Measurements from ENCODE around the gene ITPR2. TPM values are rescaled to one million over a fixed set of nuclear protein-coding genes. Genes with fewer than 3 reads are reported as not detected.
A peak's percentile ranks its signal among the peaks of the same experiment; 100 is the strongest.

ITPR2 gene
- total and polyA plus RNA-seq, 2 of the 13 experiments (the other 11 are each of a cell fraction or from before 2014, with no cell fraction given): 31.9 to 81.9 TPM

GRCh38 chr12:26659930-26660329 lies 173.1 kb downstream of the ITPR2 start:
- POLR2A ChIA-PET: no interaction called here
- TF ChIP-seq ZNF362 (CRISPR knock-in tag; IDR thresholded peaks at IDR 0.05; ENCODE audit: borderline replicate concordance) (no peak), SP5 (CRISPR knock-in tag; IDR thresholded peaks at IDR 0.05; ENCODE audit: borderline replicate concordance, low read depth) (no peak), ERF (CRISPR knock-in tag; IDR thresholded peaks at IDR 0.05) (no peak), SOX5 (CRISPR knock-in tag; IDR thresholded peaks at IDR 0.05; ENCODE audit: borderline replicate concordance) (no peak), ZFAT (CRISPR knock-in tag; conservative IDR thresholded peaks at IDR 0.05) (no peak), TBP (CRISPR knock-in tag; IDR thresholded peaks at IDR 0.05) (no peak), TFDP2 (CRISPR knock-in tag; IDR thresholded peaks at IDR 0.05) (no peak), GATA4 (IDR thresholded peaks at IDR 0.05; ENCODE audit: borderline replicate concordance, low read depth) (no peak), HCFC1 (IDR thresholded peaks at IDR 0.05; ENCODE audit: low read depth, low read length) (no peak), ZNF431 (CRISPR knock-in tag; IDR thresholded peaks at IDR 0.05; ENCODE audit: borderline replicate concordance, low read depth) (no peak), RBM22 (optimal IDR thresholded peaks at IDR 0.05; ENCODE audit: low read length) (peak; percentile 50), ZMYM3 (CRISPR knock-in tag; IDR thresholded peaks at IDR 0.05) (0 out of 2 replicates have a peak, but pooled peaks have one; percentile 23)
- CTCF ChIA-PET (ENCODE audit: low intra/inter-chr PET ratio, low total read pairs): no interaction called here
- Histone ChIP-seq H3K27ac (ENCODE audit: extremely low read length, insufficient read depth, low read length) (no peak overlapping the region), H4K20me1 (ENCODE audit: insufficient read depth, low read length) (peaks cover 4% of the 10 kb centered on the region; the same call in 1 of the 2 replicates), H2AFZ (ENCODE audit: low read length) (no peak overlapping the region), H3K4me3 (replicated peaks in 1 of 3; ENCODE audit: insufficient read depth in 1 of 3, low read depth in 2 of 3, low read length in 3 of 3) (no peak overlapping the region), H3K36me3 (replicated peaks in 1 of 2; ENCODE audit: control insufficient read depth in 1 of 2, insufficient read depth in 2 of 2, low read length in 2 of 2) (peaks cover 26 to 76% of the 10 kb centered on the region in 2 experiments), H3K27me3 (ENCODE audit: control insufficient read depth in 1 of 2, insufficient read depth in 2 of 2, low read length in 2 of 2) (no peaks in the 10 kb centered on the region), H3K4me1 (ENCODE audit: insufficient read depth, low read length) (no peaks in the 10 kb centered on the region), H3K79me2 (ENCODE audit: insufficient read depth, low read length) (no peaks in the 10 kb centered on the region), H3K4me2 (ENCODE audit: low read depth, low read length) (no peak overlapping the region), H3K9me3 (ENCODE audit: low read length) (no peaks in the 10 kb centered on the region), H3K9ac (ENCODE audit: insufficient read depth, low read depth, low read length) (no peak overlapping the region)
- FAIRE-seq (no peak), ATAC-seq (no peak), DNase-seq (ENCODE audit: low spot score) (no peak)
- in situ Hi-C loops (cut with HindIII; ENCODE audit: extremely low pct_ligation_motif_present, low pct_unique_long_range_greater_than_20kb) (no loop called here), intact Hi-C loops (cut with micrococcal nuclease; ENCODE audit: unreplicated experiment) (no loop called here)
- BruUV-seq (replicated peaks): no TSS peak
- WGBS (ENCODE audit: low lambda C conversion rate): 100% methylated on average over 2 of the region's 2 CpGs
